Hippocampal formation (tissue), 2 donors: Measurements from ENCODE around the gene PBX4.
"Not testable (repeated sequence)": the region's sequence is repeated elsewhere in the genome, so short reads cannot be mapped to it uniquely, and the experiment has no call there.

Source experiments
- DNase-seq, 2 donors: peaks; one replicate each; lab custom pipeline; 2025; lab: John Stamatoyannopoulos, UW

Gene PBX4

GRCh38 chr19:19626516-19627472 lies 8.3 kb upstream of the PBX4 start:
- no peak for DNase-seq

GRCh38 chr19:19624032-19624570 lies 5.6 kb upstream of the PBX4 start:
- DNase-seq, result no peak

GRCh38 chr19:19623383-19623782 lies 4.9 kb upstream of the PBX4 start:
- DNase-seq, result no peak

DNA sequence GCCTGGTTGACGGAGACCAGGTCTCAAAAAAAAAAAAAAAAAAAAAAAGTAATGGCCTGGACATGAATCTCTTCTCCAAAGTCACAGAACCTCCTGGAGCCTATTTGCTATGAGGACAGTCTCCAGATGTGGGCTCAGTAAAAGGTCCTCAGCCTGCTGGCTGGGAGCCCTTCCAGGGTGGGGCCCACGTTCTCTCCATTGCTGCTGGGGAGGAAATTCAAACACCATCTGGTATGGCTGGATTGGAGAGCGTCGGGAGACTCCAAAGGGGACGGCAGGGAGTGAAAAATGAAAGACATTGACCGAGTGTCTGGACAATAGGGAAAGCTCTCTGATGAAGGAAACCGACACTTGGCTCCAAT lies 1.3 kb upstream of the PBX4 start:
- DNase-seq, result no peak

DNA sequence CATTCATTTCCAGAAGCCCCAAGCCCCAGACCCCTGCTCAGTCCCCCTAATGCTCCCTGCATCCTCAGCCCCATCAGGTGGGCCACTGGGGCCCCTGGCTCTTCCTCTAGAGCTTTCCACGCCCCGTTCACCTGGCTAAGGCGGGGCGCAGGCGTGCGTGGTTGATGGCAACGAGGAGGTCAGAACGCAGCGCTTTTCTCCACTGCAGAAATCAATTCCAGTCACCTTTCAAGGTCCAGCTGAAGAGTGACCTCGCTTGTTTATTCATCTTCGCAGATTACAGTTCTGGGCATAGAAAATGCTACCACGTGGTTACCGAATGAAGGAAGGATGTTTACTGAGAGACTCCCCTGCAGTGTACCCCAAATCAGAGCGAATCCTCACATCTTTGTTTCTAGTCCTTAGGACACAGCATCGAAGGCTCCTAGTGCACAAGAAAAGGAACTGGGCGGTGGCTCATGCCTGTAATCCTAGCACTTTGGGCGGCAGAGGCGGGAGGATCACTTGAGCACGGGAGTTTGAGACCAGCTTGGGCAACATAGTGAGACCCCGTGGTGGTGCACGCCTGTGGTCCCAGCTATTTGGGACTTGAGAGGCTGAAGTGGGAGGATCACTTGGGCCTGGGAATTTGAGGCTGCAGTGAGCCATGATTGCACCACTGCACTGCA lies 828 bp upstream of the PBX4 start:
- DNase-seq, result no peak

DNA sequence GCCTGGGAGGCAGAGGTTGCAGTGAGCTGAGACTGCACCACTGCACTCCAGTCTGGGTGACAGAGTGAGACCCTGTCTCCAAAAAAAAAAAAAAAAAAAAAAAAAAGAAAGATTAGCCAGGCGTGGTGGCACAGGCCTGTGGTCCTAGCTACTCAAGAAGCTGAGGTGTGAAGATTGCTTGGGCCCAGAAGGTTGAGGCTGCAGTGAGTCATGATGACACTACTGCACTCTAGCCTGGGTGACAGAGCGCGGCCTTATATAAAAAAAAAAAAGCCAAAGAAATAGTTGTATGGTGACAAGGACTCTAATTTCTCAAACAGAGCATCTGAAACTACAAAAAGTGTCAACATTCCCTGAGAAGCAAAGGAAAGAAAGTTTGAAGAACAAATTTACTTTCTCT lies 3.4 kb downstream of the PBX4 start:
- no peak for DNase-seq

DNA sequence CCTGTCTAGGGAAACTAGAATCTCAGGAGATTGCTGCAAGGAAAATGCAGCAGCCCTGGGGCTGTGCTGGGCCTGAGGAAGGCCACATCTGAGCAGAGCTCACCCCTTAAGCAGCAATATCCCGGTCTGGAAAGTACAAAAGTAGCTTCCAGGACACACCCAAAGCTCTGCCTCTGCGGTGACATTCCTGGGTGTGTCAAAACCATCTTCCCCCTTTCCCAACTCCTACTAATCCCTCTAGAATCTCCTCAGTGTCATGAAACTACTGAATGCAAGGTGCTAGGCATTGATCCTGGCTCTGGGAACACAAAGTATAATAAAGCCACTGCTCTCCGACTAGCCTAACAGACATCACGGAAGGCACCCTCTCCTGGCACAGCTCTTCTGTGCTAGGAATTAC lies 5.0 kb downstream of the PBX4 start:
- DNase-seq, result no peak

DNA sequence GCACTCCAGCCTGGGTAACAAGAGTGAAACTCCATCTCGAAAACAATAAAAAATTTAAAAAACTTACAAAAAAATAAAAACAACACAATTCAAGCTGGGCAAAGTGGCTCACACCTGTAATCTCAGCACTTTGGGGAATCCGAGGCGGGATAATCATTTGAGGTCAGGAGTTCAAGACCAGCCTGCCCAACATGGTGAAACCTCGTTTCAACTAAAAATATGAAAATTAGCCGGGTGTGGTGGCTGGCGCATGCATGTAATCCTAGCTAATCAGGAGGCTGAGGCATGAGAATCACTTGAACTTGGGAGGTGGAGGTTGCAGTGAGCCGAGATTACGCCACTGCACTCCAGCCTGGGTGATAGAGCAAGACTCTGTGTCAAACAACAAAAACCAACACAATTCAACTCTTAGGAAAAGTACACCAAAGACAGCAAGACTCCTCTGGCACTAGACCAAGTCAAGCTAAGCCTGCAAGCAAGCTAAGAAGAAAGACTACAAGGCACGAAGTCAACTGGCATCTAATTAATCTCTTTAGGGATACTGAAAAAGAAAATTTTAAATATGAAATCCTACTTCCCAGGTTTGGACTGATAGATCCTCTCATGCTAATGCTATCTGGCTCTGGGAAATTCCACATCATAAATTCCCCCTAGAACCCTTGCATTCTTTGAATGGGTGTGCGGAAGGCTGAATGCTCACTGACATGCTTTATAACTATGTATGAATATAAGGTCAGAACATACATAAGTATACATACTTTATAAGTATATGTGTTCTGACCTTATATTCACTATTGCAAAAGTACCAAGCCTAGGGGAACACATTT lies 7.9 kb downstream of the PBX4 start:
- DNase-seq, result no peak

- DNase-seq, result not testable (repeated sequence)
These were observed 11.8 kb downstream of the PBX4 start for GRCh38 chr19:19606686-19607085.

- no peak for DNase-seq
These were observed 12.5 kb downstream of the PBX4 start for GRCh38 chr19:19606021-19606420.

- no peak for DNase-seq
These were observed 15.7 kb downstream of the PBX4 start for GRCh38 chr19:19602713-19603324.

DNA sequence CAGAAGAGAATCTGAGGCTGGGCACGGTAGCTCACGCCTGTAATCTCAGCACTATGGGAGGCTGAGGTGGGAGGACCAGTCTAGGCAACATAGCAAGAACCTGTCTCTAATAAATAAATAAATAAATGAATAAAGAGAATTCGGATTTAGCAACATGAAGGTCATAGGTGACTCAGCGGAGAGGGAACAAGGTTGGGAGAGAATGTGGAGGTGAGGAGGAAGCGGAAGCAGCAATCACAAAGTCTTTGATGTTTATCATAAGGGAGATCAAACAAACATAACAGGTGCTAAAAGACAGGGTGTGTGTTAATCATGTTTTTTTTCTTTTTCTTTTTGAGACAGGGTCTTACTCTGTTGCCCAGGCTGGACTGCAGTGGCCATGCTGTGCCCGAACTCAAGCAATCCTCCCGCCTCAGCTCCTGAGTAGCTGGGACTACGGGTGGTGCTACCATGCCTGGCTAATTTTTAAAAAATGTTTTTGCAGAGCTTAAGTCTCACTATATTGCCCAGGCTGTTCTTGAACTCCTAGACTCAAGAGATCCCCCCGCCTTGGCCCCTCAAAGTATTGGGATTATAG lies 16.3 kb downstream of the PBX4 start:
- no peak for DNase-seq

DNA sequence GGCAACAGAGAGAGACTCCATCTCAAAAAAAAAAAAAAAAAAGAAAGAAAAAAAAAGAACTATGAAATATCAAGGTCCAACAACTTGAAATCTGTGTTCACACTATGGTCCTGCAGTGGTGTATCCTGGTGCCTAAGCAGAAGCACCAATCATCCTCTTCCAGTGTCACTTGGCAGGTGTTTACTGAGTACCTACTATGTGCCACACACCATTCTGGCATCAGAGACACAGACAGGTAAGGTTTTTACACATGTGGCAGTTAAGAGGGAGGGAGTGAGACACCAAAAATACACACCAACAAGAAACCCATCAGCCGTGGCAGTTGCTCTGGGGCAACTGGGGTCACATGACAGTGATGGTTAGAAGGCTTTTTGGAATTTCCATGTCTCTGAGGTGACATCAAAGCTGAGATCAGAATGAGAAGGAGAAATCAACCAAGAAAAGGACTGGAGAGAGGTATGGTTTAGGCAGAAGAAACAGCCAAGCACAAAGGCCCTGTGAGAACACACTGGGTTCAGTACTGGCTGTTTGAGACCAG lies 17.6 kb downstream of the PBX4 start:
- no peak for DNase-seq

DNA sequence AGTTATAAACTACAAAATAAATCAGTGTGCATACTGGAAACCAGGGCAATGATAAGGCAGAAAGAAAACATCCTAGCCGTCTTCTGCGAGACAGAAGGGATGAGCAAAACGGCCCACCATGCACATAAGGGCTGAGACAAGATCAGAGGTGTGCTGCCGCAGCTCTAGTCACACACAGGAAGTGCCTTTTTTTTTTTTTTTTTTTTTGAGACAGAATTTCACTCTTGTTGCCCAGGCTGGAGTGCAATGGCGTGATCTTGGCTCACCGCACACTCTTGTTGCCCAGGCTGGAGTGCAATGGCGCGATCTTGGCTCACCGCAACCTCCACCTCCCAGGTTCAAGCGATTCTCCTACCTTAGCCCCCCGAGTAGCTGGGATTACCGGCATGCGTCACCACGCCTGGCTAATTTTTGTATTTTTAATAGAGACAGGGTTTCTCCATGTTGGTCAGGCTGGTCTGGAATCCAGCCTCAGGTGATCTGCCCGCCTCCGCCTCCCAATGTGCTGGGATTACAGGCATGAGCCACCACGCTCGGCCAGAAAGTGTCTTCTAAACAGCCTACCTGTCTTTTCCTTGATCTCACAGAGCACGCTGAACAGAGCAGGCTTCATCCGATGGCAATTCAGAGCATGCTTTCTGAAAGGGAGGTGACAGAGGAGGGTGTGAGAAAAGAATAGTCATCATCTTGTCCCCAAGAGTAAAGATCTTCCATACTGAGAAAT lies 19.6 kb downstream of the PBX4 start:
- DNase-seq, result not testable (repeated sequence)

GRCh38 chr19:19597809-19598306 lies 20.6 kb downstream of the PBX4 start:
- DNase-seq, result no peak

- no peak for DNase-seq
These were observed 23.3 kb downstream of the PBX4 start for GRCh38 chr19:19595171-19595701.

DNA sequence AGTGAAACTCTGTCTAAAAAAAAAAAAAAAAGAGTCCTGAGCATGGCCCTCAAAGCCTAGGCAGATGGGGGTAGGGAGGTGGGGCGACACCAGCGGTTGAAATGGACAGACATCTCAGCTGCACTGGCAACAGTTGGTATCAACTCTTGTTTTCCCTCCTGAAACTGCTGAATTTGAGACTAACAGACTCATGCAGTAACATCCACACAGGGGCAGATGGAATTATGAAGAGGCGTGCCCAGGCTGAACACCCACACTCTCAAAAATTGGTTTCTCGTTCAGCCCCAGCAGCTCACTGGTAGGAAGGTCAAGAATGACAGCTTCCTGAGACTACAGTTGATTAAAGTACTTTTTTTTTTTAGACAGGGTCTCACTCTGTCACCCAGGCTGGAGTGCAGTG lies 24.1 kb downstream of the PBX4 start:
- DNase-seq, result no peak

DNA sequence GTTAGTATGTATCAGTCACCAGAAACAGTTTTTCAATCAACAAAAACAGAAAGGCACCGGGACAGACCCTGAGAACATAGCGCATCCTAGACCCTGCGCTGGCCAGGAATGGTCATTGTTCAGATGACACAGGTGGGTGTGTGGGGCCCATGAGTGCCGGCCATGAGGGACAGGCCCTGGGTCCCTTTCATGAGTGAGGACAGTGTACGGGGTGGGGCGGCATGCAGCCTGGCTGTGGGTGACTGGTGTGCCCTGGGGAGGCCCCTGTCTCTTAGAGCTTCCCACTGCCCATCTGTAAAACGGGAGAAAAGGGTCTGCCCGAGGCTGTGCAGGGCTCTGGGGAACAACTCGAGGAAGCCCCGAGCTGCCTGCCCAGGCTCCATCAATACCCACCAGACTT lies 25.8 kb downstream of the PBX4 start:
- no peak for DNase-seq

DNA sequence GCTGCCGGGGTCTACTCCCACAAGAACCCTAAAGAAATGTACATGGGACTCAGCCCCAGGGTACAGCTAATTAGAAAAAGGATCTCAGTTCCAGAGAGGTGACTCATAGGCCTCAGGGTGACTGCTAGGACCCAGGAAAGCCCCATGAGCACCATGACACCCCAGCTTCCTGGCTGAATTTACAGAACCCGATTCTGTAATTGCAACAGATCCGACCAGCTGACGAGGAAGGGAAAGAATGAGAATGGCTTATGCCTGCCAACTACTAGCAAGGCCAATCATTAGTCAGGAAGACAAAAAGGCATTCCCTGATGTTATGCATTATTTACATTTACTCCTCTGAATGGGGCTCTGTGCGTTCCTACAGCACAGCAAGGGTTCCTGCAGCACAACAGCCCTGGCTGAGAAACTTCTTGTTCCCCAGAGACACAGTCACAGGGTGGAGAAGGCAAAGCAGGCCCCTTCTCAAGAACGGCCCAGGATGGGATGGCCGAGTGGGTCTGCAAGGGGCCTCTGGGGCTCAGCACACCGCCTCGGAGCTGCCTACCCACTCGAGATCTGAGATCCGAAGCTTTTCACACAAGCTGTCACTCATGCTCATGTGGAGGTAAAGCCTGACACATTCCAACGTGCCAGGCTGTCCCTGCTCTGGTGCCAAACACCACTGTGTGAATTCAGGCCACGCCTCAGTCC lies 27.2 kb downstream of the PBX4 start:
- DNase-seq, result peak in 1 of 2 donors; percentile 4
